HCT116 (cell line): ENCODE results near the gene ZNF683. TPM values are rescaled to one million over a fixed set of nuclear protein-coding genes. Genes with fewer than 3 reads are reported as not detected.
"Not testable (repeated sequence)": the region's sequence is repeated elsewhere in the genome, so short reads cannot be mapped to it uniquely, and the experiment has no call there.

ENCODE experiments used
- ATAC-seq: fragments of 200-7000 bp; cut with Tn5 transposase; 2 replicates; pipeline ENCODE4 v1.9.1; 2020; ENCODE audit warnings: mild to moderate bottlenecking, moderate library complexity
- Bru-seq: library from RNA; stranded (reverse); fragments of 400-500 nt; gene quantifications from one replicate; lab custom pipeline; 2021; lab: Mats Ljungman, UMichigan
- BruChase-seq, 2 experiments: library from RNA; stranded (reverse); fragments of 400-500 nt; gene quantifications; one replicate each; lab custom pipeline; 2021; lab: Mats Ljungman, UMichigan
- BruUV-seq: library from RNA; stranded (reverse); fragments of 400-500 nt; replicated peaks from 2 replicates; lab custom pipeline; 2021; lab: Mats Ljungman, UMichigan
- CTCF ChIA-PET: fragments of 300-600 bp; sonication (Branson Sonifier 250); formaldehyde crosslinking; loops from one replicate; lab custom pipeline; 2021; ENCODE audit warnings: antibody characterized with exemption; lab: Charles Lee
- POLR2A ChIA-PET: fragments of 300-600, 350-600 bp; sonication (Branson Sonifier 250); formaldehyde crosslinking; loops from one replicate; lab custom pipeline; 2021; ENCODE audit warnings: antibody characterized with exemption; lab: Charles Lee
- RAD21 ChIA-PET, 2 experiments: fragments of 300-600 bp; sonication (Branson Sonifier 250); formaldehyde crosslinking; loops; one replicate each; lab custom pipeline; 2023; ENCODE audit warnings: low total read pairs in 2 of 2; ENCODE audit not compliant: uncharacterized antibody in 2 of 2, unreplicated experiment in 2 of 2, low non-redundant PET in 1 of 2; lab: Charles Lee
- DNase-seq: peaks from one replicate; pipeline ENCODE4 v3.0.0-alpha.2; 2010; ENCODE audit warnings: low read depth, low spot score
- H2AFZ ChIP-seq: fragments of 200-600 bp; shearing (Covaris generic), sonication (generic); 2 replicates; pipeline ENCODE4 v1.6.1; 2017; ENCODE audit warnings: low read depth, mixed run types, mixed read lengths, antibody characterized with exemption, low read length; ENCODE audit not compliant: poor library complexity, severe bottlenecking
- H3K27ac ChIP-seq: 2 replicates; pipeline ENCODE4 v1.5.1; 2012; ENCODE audit warnings: low read depth, low read length
- H3K27me3 ChIP-seq: fragments of 200-600 bp; sonication (generic); 2 replicates; pipeline ENCODE4 v1.6.1; 2016; ENCODE audit warnings: mixed run types, low read length, mixed read lengths; ENCODE audit not compliant: insufficient read depth
- H3K36me3 ChIP-seq, 2 experiments: fragments of 200-500 bp in 1 of 2; fragments of 200-600 bp in 1 of 2; sonication (Bioruptor generic) in 1 of 2; sonication (generic) in 1 of 2; 2 replicates each; pipeline versions ENCODE4 v1.5.1 to v1.6.1; 2014 to 2016; ENCODE audit warnings: low read length in 2 of 2, inconsistent platforms in 1 of 2, mixed read lengths in 1 of 2, mixed run types in 1 of 2; ENCODE audit not compliant: insufficient read depth in 2 of 2, control insufficient read depth in 1 of 2
- H3K4me1 ChIP-seq, 2 experiments: fragments of 200-600 bp in 1 of 2; sonication (generic) in 1 of 2; 2 replicates each; pipeline versions ENCODE4 v1.5.1 to v1.6.1; 2012 to 2017; ENCODE audit warnings: low read length in 2 of 2, inconsistent platforms in 1 of 2, mild to moderate bottlenecking in 1 of 2, mixed read lengths in 1 of 2, mixed run types in 1 of 2, moderate library complexity in 1 of 2; ENCODE audit not compliant: insufficient read depth in 2 of 2, control insufficient read depth in 1 of 2
- H3K4me2 ChIP-seq: fragments of 200-600 bp; sonication (generic); 2 replicates; pipeline ENCODE4 v1.6.1; 2017; ENCODE audit warnings: mixed run types, low read length, mixed read lengths
- H3K4me3 ChIP-seq, 2 experiments: fragments of 200-600 bp in 1 of 2; sonication (generic) in 1 of 2; replicated peaks in 1 of 2; 2 replicates each; pipeline ENCODE4 v1.5.1; 2011 to 2016; ENCODE audit warnings: low read length in 2 of 2, control low read depth in 1 of 2, low read depth in 1 of 2, mild to moderate bottlenecking in 1 of 2, mixed read lengths in 1 of 2, mixed run types in 1 of 2
- H3K79me2 ChIP-seq: fragments of 200-600 bp; sonication (generic); 2 replicates; pipeline ENCODE4 v1.6.1; 2017; ENCODE audit warnings: mild to moderate bottlenecking, mixed run types, low read length, moderate library complexity, mixed read lengths; ENCODE audit not compliant: insufficient read depth
- H3K9ac ChIP-seq: fragments of 200-600 bp; sonication (generic); 2 replicates; pipeline ENCODE4 v1.6.1; 2016; ENCODE audit warnings: low read length, mixed read lengths
- H3K9me2 ChIP-seq: fragments of 200-600 bp; sonication (generic), shearing (Covaris generic); 2 replicates; pipeline ENCODE4 v1.6.1; 2017; ENCODE audit warnings: mixed run types, mild to moderate bottlenecking, moderate library complexity; ENCODE audit not compliant: insufficient read depth
- H3K9me3 ChIP-seq, 2 experiments: fragments of 200-500 bp in 1 of 2; fragments of 200-600 bp in 1 of 2; sonication (Bioruptor generic) in 1 of 2; sonication (generic) in 1 of 2; 2 replicates each; pipeline ENCODE4 v1.6.1; 2014 to 2017; ENCODE audit warnings: low read length in 2 of 2, mixed read lengths in 2 of 2, inconsistent platforms in 1 of 2, low read depth in 1 of 2, mild to moderate bottlenecking in 1 of 2, mixed run types in 1 of 2, moderate library complexity in 1 of 2; ENCODE audit not compliant: control insufficient read depth in 1 of 2, insufficient read depth in 1 of 2
- H4K20me1 ChIP-seq: fragments of 200-600 bp; sonication (generic), shearing (Covaris generic); 2 replicates; pipeline ENCODE4 v1.6.1; 2017; ENCODE audit warnings: mixed run types, mild to moderate bottlenecking, moderate library complexity; ENCODE audit not compliant: insufficient read depth
- CBX3 ChIP-seq: IDR thresholded peaks from 2 replicates; pipeline ENCODE4 v1.6.1; 2012; ENCODE audit warnings: low read depth
- CEBPB ChIP-seq: IDR thresholded peaks from 2 replicates; pipeline ENCODE4 v1.6.1; 2012; ENCODE audit warnings: low read depth
- EZH2 ChIP-seq: fragments of 200-600 bp; sonication (generic); IDR thresholded peaks from 2 replicates; pipeline ENCODE4 v1.6.1; 2017; ENCODE audit warnings: antibody characterized with exemption, mixed run types
- EZH2phosphoT487 ChIP-seq: fragments of 200-600 bp; IDR thresholded peaks from 2 replicates; pipeline ENCODE4 v1.6.1; 2018; ENCODE audit warnings: antibody characterized with exemption, borderline replicate concordance
- POLR2AphosphoS5 ChIP-seq: IDR thresholded peaks from 2 replicates; pipeline ENCODE4 v1.6.1; 2011; ENCODE audit warnings: mild to moderate bottlenecking, low read depth, low read length, moderate library complexity
- RAD21 ChIP-seq: IDR thresholded peaks from 2 replicates; pipeline ENCODE4 v1.6.1; 2012; ENCODE audit warnings: low read depth, mild to moderate bottlenecking
- SP1 ChIP-seq: IDR thresholded peaks from 2 replicates; pipeline ENCODE4 v1.6.1; 2012; ENCODE audit warnings: low read depth
- TCF7L2 ChIP-seq: IDR thresholded peaks from 2 replicates; pipeline ENCODE4 v1.7.0; 2011; ENCODE audit warnings: borderline replicate concordance, inconsistent platforms; ENCODE audit not compliant: insufficient read depth, insufficient read length; ENCODE audit errors: extremely low read depth
- YY1 ChIP-seq: IDR thresholded peaks from 2 replicates; pipeline ENCODE4 v1.6.1; 2011; ENCODE audit warnings: low read length, low read depth, moderate library complexity, mild to moderate bottlenecking; ENCODE audit not compliant: insufficient replicate concordance; ENCODE audit errors: extremely low read depth
- intact Hi-C: fragments of 100-400 bp; cut with micrococcal nuclease; formaldehyde crosslinking; loops from 2 replicates; pipeline ENCODE4 v1.10.0; 2022
- long read RNA-seq: library from polyadenylated mRNA; unstranded; transcript quantifications from one replicate; pipeline ENCODE4 v2.0.0, GENCODE V29; 2021; ENCODE audit not compliant: unreplicated experiment
- polyA plus RNA-seq: library from polyadenylated mRNA; unstranded; fragments of >200 nt; gene quantifications from 2 replicates; pipeline ENCODE4 v1.2.1, GENCODE V29; 2012; ENCODE audit warnings: missing spikeins
- total RNA-seq: library from RNA; stranded (reverse); gene quantifications from one replicate; pipeline ENCODE4 v1.2.1, GENCODE V29; 2021; ENCODE audit not compliant: unreplicated experiment
- TF ChIP-seq, protein P1 (sequence below): IDR thresholded peaks from 2 replicates; pipeline ENCODE4 v1.6.1; 2012; ENCODE audit warnings: low read depth

Gene ZNF683
- total RNA-seq: not detected
- polyA plus RNA-seq: not detected in 2 replicates
- Bru-seq, nascent RNA: not detected
- BruChase-seq, experiment 1, labeled RNA remaining after a 6-hour chase: percentile 1 among the genes with signal in this experiment
- BruChase-seq, experiment 2, labeled RNA remaining after a 2-hour chase: not detected
- long read RNA-seq: 0 reads

DNA sequence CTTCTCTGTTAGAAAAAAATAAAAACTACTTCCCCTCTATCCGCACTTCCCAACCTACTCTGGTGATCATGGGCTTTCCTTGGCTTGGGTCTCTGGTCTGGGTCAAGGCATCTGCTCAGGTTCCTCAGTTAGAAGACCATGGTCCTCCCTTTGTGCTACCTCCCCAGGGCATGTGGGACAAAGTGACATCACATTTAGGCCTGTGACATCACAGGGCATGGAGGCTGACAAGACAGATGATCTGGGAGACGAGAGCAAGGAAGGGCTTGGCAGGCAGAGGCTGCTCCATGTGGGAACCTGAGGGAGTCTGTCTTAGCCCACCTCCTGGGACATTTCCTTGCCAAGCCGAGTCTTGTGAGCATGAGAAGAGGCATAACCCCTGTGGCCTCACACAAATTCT lies at the start of gene ZNF683:
ZNF683 (minus strand) TSS at position 140 of the 400 bp plus-strand sequence. CDS start 4,179 bp downstream, outside the sequence.
- RAD21 ChIA-PET, H4K20me1 ChIP-seq, H3K4me3 ChIP-seq, DNase-seq, H3K9me3 ChIP-seq, ATAC-seq, H3K79me2 ChIP-seq, intact Hi-C loops, BruUV-seq, POLR2A ChIA-PET, CTCF ChIA-PET, H3K36me3 ChIP-seq, H3K27ac ChIP-seq, H3K9ac ChIP-seq, H3K9me2 ChIP-seq, H2AFZ ChIP-seq, H3K4me2 ChIP-seq, H3K27me3 ChIP-seq: not testable (repeated sequence)
- peaks cover 6 to 12% of the 10 kb centered on the region in 2 experiments for H3K4me1 ChIP-seq

- intact Hi-C loops: no loop called here
- no TSS peak for BruUV-seq
Observed at GRCh38 chr1:26419494-26419893, 46.9 kb upstream of the ZNF683 start.

More at GRCh38 chr1:26419494-26419893, 46.9 kb upstream of the ZNF683 start:
- Histone ChIP-seq H2AFZ (no peak overlapping the region), H3K9me2 (no peaks in the 10 kb centered on the region), H3K4me2 (no peak overlapping the region), H4K20me1 (no peaks in the 10 kb centered on the region), H3K27me3 (no peaks in the 10 kb centered on the region; the same call in 1 of the 2 replicates), H3K27ac (no peak overlapping the region), H3K9ac (no peak overlapping the region), H3K4me1 (peaks cover 0 to 19% of the 10 kb centered on the region in 2 experiments; a peak in 2 of 4 replicates), H3K36me3 (no peaks in the 10 kb centered on the region), H3K4me3 (no peak overlapping the region), H3K9me3 (no peaks in the 10 kb centered on the region), H3K79me2 (no peaks in the 10 kb centered on the region)
- ChIA-PET RAD21 (no interaction called here), CTCF (interaction anchor here (1.2 kb wide), 1 partner anchor 133 kb away, joined by 4 read pairs; no protein-coding TSS in a partner anchor), POLR2A (no interaction called here)
- no peak for TF ChIP-seq EZH2
- TF ChIP-seq SP1: no peak
- TF ChIP-seq POLR2AphosphoS5: no peak
- no peak for TF ChIP-seq EZH2phosphoT487
- no peak for TF ChIP-seq TCF7L2
- TF ChIP-seq, protein P1, sequence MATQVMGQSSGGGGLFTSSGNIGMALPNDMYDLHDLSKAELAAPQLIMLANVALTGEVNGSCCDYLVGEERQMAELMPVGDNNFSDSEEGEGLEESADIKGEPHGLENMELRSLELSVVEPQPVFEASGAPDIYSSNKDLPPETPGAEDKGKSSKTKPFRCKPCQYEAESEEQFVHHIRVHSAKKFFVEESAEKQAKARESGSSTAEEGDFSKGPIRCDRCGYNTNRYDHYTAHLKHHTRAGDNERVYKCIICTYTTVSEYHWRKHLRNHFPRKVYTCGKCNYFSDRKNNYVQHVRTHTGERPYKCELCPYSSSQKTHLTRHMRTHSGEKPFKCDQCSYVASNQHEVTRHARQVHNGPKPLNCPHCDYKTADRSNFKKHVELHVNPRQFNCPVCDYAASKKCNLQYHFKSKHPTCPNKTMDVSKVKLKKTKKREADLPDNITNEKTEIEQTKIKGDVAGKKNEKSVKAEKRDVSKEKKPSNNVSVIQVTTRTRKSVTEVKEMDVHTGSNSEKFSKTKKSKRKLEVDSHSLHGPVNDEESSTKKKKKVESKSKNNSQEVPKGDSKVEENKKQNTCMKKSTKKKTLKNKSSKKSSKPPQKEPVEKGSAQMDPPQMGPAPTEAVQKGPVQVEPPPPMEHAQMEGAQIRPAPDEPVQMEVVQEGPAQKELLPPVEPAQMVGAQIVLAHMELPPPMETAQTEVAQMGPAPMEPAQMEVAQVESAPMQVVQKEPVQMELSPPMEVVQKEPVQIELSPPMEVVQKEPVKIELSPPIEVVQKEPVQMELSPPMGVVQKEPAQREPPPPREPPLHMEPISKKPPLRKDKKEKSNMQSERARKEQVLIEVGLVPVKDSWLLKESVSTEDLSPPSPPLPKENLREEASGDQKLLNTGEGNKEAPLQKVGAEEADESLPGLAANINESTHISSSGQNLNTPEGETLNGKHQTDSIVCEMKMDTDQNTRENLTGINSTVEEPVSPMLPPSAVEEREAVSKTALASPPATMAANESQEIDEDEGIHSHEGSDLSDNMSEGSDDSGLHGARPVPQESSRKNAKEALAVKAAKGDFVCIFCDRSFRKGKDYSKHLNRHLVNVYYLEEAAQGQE: no peak
- no peak for TF ChIP-seq CEBPB
- no peak for TF ChIP-seq CBX3
- no peak for TF ChIP-seq RAD21
- no peak for TF ChIP-seq YY1
- DNase-seq (no peak), ATAC-seq (no peak)
